DND-41 (cell line): ENCODE measurements around the gene CMTR1.

Source experiments
- EZH2 ChIP-seq: IDR thresholded peaks from 3 replicates; pipeline ENCODE4 v1.6.1; 2012; ENCODE audit warnings: borderline replicate concordance, low read depth, mild to moderate bottlenecking, moderate library complexity, low read length, inconsistent platforms; ENCODE audit not compliant: severe bottlenecking
- TF ChIP-seq, protein P1 (sequence below): IDR thresholded peaks from 2 replicates; pipeline ENCODE4 v1.5.1; 2012; ENCODE audit warnings: borderline replicate concordance, low read length, moderate library complexity, mild to moderate bottlenecking; ENCODE audit not compliant: poor library complexity, severe bottlenecking; ENCODE audit errors: extremely low read depth

DNA sequence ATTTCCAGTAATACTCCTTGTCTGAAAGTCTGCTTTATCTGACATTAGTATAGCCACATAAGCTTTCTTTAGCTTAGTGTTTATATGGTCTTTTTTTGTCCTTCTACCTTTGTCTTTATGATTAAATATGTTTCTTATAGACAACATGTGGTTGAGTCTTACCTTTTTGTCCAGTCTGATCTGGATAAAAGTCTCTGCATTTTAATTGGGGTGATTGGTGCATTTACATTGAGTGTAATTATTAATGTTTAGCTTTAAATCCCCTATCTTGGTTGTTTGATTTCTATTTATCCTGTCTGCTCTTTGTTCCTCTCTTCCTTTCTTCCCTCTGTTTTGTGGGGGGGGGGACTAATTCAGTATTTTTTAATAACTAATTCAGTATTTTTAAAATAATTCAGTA is 34.7 kb downstream of the CMTR1 start:
- TF ChIP-seq, protein P1, sequence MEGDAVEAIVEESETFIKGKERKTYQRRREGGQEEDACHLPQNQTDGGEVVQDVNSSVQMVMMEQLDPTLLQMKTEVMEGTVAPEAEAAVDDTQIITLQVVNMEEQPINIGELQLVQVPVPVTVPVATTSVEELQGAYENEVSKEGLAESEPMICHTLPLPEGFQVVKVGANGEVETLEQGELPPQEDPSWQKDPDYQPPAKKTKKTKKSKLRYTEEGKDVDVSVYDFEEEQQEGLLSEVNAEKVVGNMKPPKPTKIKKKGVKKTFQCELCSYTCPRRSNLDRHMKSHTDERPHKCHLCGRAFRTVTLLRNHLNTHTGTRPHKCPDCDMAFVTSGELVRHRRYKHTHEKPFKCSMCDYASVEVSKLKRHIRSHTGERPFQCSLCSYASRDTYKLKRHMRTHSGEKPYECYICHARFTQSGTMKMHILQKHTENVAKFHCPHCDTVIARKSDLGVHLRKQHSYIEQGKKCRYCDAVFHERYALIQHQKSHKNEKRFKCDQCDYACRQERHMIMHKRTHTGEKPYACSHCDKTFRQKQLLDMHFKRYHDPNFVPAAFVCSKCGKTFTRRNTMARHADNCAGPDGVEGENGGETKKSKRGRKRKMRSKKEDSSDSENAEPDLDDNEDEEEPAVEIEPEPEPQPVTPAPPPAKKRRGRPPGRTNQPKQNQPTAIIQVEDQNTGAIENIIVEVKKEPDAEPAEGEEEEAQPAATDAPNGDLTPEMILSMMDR: no peak
- TF ChIP-seq EZH2: no peak
